Tibial nerve (tissue), 4 donors: ENCODE results near the gene RNF151. TPM values are rescaled to one million over a fixed set of nuclear protein-coding genes. Genes with fewer than 3 reads are reported as not detected.
A peak's percentile ranks its signal among the peaks of the same experiment; 100 is the strongest.

ENCODE experiments used
- DNase-seq, 2 donors: peaks; one replicate each; pipeline ENCODE4 v3.0.0-alpha.2; 2019; ENCODE audit warnings: low spot score in 2 of 2
- H3K27ac ChIP-seq, 4 donors: fragments of 200-600 bp; sonication (generic) in 3 of 4; one replicate each; pipeline ENCODE4 v1.5.1; 2017 to 2019; ENCODE audit warnings: mild to moderate bottlenecking in 1 of 4
- H3K27me3 ChIP-seq, 2 donors: fragments of 200-600 bp; sonication (generic) in 1 of 2; one replicate each; pipeline versions ENCODE4 v1.5.1 to v1.6.0; 2017 to 2019
- H3K36me3 ChIP-seq, 3 donors: fragments of 200-600 bp; sonication (generic); one replicate each; pipeline ENCODE4 v1.5.1; 2018 to 2019
- H3K4me1 ChIP-seq, 4 donors: fragments of 200-600 bp; sonication (generic) in 3 of 4; one replicate each; pipeline ENCODE4 v1.5.1; 2017 to 2019
- H3K4me3 ChIP-seq, 4 donors: fragments of 200-600 bp; sonication (generic) in 3 of 4; one replicate each; pipeline ENCODE4 v1.5.1; 2017 to 2019; ENCODE audit warnings: mild to moderate bottlenecking in 1 of 4, moderate library complexity in 1 of 4
- H3K9me3 ChIP-seq, 4 donors: fragments of 200-600 bp; sonication (generic) in 3 of 4; one replicate each; pipeline ENCODE4 v1.5.1; 2017 to 2019
- EP300 ChIP-seq, 2 donors: sonication (generic); formaldehyde crosslinking; IDR thresholded peaks; one replicate each; pipeline ENCODE4 v1.6.1; 2017; ENCODE audit warnings: antibody characterized with exemption in 2 of 2, mild to moderate bottlenecking in 1 of 2
- POLR2A ChIP-seq, 2 donors: fragments of 450-650 bp; IDR thresholded peaks; one replicate each; pipeline ENCODE4 v1.6.1; 2017; ENCODE audit warnings: antibody characterized with exemption in 2 of 2, mild to moderate bottlenecking in 2 of 2, moderate library complexity in 2 of 2
- WGBS, 2 donors: methylation state at CpG; one replicate each; pipeline ENCODE4 v1.1.5; 2018; 5-methylcytosine and 5-hydroxymethylcytosine counted together
- total RNA-seq, 4 donors: library from RNA; depleted of rRNA; stranded (reverse); fragments of >200 nt; gene quantifications; one replicate each; pipeline ENCODE4 v1.1.0, GENCODE V29; 2016
- TF ChIP-seq, protein P1 (sequence below), 5 experiments: fragments of 200-600 bp in 3 of 5; fragments of 450-650 bp in 2 of 5; sonication (generic) in 3 of 5; IDR thresholded peaks; one replicate each; pipeline ENCODE4 v1.5.1; 2016 to 2019; ENCODE audit warnings: antibody characterized with exemption in 5 of 5, mild to moderate bottlenecking in 3 of 5, moderate library complexity in 2 of 5

The RNF151 gene
- total RNA-seq, 4 donors from 2014 or later = not detected

DNA sequence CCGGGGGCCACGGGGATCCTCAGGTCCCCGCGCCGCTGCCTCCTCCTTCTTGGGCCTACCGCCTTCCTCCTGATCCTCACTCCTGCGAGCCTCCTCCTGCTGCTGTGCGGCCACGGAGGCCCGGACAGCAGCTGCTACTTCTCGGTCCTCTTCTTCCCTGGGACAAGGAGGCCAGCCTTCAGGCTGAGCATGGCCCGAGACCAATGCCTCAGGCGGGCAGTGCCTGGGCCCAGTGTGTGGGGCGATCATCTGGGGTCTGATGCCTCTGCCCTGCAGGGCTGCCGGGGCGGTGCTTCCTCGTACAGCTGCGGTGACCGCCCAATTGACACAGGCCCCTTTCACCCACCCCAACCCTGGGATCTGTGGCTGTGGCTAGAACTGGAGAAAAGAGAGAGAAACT, 34.4 kb downstream of the RNF151 start:
- Histone ChIP-seq H3K27ac (no peak overlapping the region), H3K9me3 (no peaks in the 10 kb centered on the region), H3K4me3 (no peak overlapping the region), H3K27me3 (no peaks in the 10 kb centered on the region), H3K4me1 (peaks cover 0 to 31% (median 24%) of the 10 kb centered on the region in 4 donors), H3K36me3 (peaks cover 20 to 76% (median 23%) of the 10 kb centered on the region in 3 donors)
- TF ChIP-seq, protein P1, sequence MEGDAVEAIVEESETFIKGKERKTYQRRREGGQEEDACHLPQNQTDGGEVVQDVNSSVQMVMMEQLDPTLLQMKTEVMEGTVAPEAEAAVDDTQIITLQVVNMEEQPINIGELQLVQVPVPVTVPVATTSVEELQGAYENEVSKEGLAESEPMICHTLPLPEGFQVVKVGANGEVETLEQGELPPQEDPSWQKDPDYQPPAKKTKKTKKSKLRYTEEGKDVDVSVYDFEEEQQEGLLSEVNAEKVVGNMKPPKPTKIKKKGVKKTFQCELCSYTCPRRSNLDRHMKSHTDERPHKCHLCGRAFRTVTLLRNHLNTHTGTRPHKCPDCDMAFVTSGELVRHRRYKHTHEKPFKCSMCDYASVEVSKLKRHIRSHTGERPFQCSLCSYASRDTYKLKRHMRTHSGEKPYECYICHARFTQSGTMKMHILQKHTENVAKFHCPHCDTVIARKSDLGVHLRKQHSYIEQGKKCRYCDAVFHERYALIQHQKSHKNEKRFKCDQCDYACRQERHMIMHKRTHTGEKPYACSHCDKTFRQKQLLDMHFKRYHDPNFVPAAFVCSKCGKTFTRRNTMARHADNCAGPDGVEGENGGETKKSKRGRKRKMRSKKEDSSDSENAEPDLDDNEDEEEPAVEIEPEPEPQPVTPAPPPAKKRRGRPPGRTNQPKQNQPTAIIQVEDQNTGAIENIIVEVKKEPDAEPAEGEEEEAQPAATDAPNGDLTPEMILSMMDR (IDR thresholded peaks at IDR 0.05) = no peak
- TF ChIP-seq POLR2A (IDR thresholded peaks at IDR 0.05) (no peak), EP300 (IDR thresholded peaks at IDR 0.05) (no peak)
- no peak for DNase-seq
- 90 to 97% methylated on average over 11 to 19 of the region's 19 CpGs for WGBS, 2 donors

DNA sequence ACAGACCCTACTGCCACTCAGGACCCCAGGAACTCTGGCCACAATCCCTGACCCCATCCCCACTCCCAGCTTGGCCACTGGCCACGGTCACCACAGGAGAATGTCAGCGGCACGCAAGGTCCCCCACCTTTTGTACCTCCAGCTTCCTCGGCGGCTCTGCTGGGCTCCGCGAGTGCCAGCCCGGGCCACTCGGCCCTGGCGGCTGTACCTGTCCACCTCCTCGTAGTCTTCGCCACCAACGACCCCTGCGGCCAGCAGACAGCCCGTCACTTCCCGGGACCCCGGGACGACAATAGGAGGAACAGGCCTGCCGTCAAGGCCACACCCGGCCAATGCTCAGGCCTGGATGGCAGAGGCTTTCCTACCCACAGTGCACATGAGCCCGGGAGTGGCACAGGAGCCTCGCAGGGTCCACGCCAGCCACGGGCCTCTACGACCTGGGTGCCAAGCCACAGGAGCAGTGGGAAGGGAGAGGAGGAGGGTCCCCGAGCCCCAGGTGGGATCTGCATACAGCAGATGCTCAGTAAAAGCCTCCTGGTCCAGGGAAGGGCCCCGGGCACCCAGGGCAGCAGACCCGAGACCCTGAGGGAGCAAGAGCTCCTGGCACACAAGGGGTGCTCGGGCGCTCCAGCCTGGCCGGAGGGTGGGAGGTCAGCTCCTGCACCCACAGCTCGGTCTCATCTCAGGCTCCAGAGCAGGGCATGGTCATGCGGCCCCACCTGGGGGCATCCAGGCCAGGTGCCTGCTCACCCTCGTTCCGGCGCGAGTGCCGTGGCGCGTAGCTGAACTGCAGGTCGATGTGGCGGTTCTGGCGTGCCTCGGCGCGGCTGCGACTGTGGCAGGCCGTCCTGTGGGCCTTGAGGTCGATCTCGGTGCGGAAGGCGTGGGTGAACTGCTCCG, 35.0 kb downstream of the RNF151 start:
- TF ChIP-seq POLR2A (IDR thresholded peaks at IDR 0.05) = no peak
- no peak for TF ChIP-seq EP300 (IDR thresholded peaks at IDR 0.05)
- TF ChIP-seq, protein P1 (IDR thresholded peaks at IDR 0.05) = no peak
- Histone ChIP-seq H3K9me3 (no peaks in the 10 kb centered on the region), H3K27me3 (no peaks in the 10 kb centered on the region), H3K4me1 (peaks cover 0 to 38% (median 30%) of the 10 kb centered on the region in 4 donors), H3K4me3 (no peak overlapping the region), H3K36me3 (peaks cover 20 to 69% (median 23%) of the 10 kb centered on the region in 3 donors), H3K27ac (no peak overlapping the region)
- DNase-seq = no peak
- 93 to 95% methylated on average over 46 to 52 of the region's 53 CpGs for WGBS, 2 donors

DNA sequence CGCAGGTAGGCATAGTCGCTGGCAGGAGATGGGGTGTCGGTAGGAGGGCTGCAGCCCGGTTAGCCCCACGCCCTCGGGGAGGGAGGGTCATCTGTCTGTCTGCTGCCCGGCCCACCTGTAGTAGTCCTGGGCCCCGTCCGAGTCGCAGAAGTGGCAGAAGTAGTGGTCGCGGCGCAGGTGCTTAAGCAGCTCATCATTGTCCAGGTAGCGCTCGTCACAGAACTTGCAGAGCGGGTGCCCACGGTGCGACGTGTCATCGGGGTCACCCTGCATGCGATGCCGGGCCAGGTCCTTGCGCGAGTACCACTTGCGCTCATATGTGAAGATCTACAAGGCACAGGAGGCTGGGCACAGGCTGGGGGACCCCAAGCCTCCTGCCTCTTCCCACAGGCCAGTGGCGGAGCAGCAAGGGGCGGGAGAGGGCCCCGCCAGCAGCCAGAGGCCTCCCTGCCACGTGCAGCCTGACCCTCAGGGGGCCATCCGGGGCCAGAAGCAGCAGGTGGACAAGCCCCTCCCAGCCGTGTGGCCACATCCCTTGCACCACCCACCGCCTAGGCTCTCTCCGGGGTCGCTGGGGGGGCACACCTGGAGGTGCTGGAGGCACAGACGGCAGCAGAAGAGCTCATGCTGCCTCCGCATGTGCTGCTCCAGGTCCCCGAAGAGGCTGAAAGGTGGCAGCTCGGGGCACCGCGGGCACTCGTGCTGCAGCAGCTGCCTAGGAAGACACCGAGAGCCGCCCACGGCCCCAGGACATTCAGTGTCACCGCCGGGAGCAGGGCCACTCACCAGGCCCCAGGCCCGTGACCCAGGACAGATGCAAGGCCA, 36.0 kb downstream of the RNF151 start:
- peaks cover 0 to 47% (median 39%) of the 10 kb centered on the region in 4 donors for H3K4me1 ChIP-seq
- WGBS, 2 donors = 90% methylated on average over 29 to 34 of the region's 47 CpGs
- no peak overlapping the region for H3K4me3 ChIP-seq
- TF ChIP-seq POLR2A (IDR thresholded peaks at IDR 0.05) (no peak), EP300 (IDR thresholded peaks at IDR 0.05) (no peak)
- TF ChIP-seq, protein P1 (IDR thresholded peaks at IDR 0.05) = no peak
- peaks cover 20 to 60% (median 23%) of the 10 kb centered on the region in 3 donors for H3K36me3 ChIP-seq
- no peak overlapping the region for H3K27ac ChIP-seq
- DNase-seq = no peak
- H3K27me3 ChIP-seq = no peaks in the 10 kb centered on the region
- H3K9me3 ChIP-seq = no peaks in the 10 kb centered on the region

DNA sequence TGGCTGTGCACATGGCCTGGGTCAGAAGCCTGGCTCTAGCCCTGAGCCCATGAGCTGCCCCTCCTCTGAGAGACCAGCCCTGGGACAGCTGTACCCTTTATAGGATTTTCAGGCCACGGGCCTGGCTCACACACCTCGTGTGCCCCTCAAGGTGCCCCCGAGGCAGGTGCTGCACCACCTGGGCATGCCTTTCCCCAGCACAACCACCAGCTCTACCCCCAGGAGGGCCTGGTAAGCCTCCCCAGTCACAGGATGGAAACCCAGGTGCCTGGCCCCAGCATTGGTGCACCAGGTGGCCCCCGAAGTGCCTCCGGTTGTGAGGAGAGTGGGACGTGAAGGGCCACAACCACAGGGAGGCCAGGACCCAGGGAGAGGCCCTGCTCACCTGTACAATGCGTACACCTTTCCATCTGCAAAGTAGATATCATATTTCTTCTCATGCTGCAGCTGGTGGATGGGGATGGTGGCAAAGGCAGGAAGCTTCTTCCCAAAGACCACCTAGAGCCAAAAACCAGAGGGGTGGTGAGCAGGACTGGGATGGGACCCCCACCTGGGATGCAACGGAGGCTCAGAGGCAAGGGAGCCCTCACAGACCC, 36.7 kb downstream of the RNF151 start:
- TF ChIP-seq EP300 (IDR thresholded peaks at IDR 0.05) (no peak), POLR2A (IDR thresholded peaks at IDR 0.05) (no peak)
- TF ChIP-seq, protein P1 (IDR thresholded peaks at IDR 0.05) = no peak
- peaks cover 4 to 54% (median 46%) of the 10 kb centered on the region in 4 donors for H3K4me1 ChIP-seq
- no peaks in the 10 kb centered on the region for H3K9me3 ChIP-seq
- WGBS, 2 donors = 85 to 94% methylated on average over 6 to 8 of the region's 8 CpGs
- H3K36me3 ChIP-seq = peaks cover 18 to 53% (median 23%) of the 10 kb centered on the region in 3 donors
- H3K4me3 ChIP-seq = no peak overlapping the region
- no peaks in the 10 kb centered on the region for H3K27me3 ChIP-seq
- no peak for DNase-seq
- peak overlapping the region in 2 of 4 donors; percentile 46 to 92 for H3K27ac ChIP-seq
